NCI-H1417 treated with DMSO at 0.1 percent for 48 hours (cell line): ENCODE data around the gene ABTB2.

ENCODE experiments used
- DNase-seq: peaks from one replicate; lab custom pipeline; 2025; lab: John Stamatoyannopoulos, UW

Gene ABTB2

DNA sequence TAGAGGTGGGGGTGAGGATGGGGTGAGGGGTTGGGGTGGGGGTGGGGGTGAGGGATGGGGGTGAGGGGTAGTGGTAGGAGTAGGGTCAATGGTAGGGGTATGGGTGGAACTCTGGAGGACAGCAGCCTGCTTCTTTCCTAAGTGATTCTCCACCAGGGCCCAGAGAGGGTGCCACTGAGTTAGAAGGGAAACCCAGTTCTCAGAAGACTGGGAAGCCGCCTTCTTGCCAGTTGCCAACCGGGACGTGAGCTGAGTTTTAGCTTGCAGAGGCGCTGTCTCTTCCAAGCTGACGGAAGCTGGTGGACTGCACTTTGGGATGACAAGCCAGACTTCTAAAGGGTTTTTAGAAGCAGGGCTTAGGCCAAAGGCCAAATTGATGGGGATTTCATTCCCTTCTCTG, 148.0 kb downstream of the ABTB2 start:
- no peak for DNase-seq

DNA sequence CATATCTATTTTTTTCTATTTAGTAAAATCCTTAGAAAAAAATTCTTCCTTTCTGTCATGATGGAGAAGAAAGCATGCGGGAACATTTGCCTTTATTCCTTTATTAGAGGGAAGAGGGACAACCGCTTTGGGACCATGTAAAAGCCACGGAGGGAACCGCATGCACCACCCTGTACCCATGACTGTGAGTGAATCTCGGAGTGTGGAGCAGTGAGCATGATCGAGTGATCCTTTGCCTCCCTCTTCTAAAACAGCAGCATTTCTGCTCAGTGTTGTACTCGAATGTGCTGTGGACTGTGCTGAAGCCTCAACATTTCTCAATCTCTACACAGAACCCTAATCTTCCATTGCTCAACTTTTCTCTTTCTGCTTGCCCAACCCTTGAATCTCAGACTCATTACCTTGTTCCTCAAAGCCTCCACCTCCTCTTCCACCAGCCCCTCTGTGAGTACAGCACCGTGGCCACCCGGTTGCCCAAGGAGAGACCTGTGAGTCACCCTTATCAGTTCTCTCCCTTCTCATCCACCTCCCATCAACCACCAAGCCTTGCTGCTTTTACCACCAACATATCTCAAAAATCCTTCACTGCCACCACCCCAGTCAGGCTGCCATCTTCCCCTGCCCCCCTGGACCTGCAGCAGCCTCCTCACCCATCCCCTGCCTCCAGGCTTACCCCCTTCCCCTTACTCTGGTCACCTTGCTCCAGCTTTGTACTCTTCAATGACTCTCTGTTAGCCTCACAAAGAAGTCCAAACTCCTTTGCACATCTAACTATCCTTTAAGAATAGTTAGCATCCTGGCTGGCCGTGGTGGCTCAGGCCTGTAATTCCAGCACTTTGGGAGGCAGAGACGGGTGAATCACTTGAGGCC, 149.3 kb downstream of the ABTB2 start:
- DNase-seq: no peak

DNA sequence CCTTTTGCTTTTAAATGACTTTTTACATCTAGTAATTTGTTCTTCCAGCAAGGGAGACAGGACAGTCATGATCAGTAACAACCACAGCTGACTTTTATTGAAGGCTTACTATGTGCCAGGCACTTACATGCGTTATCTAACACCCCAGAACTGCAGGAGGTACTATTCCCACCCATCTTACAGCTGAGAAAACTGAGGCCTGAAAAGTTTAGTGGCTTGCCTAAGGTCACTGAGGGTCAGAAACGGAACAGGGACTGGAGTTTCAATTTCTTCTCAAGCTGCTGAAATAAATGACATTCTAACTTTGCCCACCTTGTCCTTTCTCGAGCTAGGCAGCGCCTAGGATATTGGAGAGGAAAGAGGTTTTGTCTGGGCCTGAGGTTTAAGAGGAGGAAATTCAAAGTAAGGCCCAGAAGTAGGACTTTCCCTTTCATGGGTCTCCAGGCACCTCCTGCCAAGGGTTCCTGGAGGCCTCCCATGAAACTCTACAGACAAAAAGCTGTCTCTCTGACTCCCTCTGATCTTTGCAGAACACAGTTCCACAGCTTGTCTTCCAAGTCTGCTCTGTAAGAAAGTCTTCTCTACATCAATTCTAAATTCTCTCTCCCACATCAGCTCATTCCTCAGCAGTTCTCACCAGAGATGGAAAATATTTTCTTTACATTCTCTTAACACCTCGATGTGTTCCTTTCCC, 150.2 kb downstream of the ABTB2 start:
- DNase-seq: no peak

DNA sequence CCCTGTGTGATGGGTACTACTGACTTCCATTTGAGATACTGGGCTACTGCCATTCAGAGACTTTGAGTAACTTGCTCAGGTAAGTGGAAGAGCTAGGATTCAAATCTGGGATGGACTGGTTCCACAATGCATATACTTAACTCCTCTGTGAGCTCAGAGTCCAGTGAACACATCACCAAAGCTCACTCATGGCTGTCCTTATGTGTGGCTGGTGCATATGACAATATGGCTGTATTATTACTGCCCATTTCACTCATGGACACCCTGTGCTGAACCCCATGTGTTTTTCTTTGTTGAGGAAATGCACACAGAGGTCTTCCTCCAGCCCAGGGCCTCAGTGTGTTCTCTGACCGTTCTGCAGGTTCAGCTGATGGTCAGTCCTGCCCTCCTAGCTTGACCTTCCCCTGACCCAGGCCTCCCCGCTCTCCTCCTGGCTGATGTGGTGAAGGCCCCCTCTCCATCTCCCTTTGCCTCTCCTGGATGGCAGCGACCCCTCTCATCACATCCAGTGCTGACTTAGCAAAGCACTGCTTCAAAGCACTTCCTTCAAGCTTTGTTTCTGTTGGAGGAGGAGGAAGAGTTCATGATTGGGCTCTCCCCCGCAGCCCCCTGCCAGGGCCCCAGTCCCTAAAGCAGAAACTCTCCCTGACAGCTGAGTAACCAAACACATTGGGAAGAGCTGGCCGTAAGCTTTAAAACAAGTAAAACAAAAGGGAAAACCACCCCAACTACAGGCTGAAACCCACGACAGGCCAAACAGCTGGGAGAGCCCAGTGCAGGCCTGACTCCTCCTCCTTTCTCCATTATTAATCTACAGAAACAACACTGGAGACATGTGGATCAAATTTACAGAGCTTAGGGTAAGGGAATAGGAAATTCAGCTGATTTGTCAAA, 151.2 kb downstream of the ABTB2 start:
- no peak for DNase-seq

DNA sequence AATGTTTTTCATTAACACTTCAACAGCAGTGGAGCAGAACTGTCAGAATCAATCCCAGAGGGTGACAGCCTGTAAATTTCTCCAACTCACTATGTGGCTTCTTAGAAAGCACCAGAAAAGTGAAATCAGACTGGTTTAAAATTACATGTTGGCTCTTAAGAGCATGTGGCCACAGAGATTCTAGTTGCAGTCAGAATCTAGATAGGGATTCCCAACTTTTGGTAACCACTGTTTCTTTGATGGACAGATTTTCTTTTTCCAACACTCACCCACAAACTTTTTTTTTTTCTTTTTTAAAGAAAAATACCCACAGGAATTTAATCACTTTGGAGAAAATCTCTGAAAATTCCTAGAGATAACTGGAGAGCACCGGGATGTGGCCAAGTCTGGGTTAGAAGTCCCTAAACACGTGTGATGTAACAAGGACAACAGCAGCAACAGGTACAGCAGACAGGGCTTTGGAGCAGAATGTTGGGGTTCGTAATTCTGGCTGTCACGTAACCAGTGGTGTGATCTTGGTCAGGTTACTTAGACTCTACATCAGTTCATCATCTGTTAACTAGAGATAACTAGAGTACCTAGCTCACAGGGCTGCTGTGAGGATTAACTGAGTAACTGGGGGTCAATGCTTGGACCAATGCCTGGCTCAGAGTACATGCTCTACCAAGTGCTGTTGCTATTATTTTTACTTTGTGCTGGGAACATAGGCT, 152.3 kb downstream of the ABTB2 start:
- no peak for DNase-seq

DNA sequence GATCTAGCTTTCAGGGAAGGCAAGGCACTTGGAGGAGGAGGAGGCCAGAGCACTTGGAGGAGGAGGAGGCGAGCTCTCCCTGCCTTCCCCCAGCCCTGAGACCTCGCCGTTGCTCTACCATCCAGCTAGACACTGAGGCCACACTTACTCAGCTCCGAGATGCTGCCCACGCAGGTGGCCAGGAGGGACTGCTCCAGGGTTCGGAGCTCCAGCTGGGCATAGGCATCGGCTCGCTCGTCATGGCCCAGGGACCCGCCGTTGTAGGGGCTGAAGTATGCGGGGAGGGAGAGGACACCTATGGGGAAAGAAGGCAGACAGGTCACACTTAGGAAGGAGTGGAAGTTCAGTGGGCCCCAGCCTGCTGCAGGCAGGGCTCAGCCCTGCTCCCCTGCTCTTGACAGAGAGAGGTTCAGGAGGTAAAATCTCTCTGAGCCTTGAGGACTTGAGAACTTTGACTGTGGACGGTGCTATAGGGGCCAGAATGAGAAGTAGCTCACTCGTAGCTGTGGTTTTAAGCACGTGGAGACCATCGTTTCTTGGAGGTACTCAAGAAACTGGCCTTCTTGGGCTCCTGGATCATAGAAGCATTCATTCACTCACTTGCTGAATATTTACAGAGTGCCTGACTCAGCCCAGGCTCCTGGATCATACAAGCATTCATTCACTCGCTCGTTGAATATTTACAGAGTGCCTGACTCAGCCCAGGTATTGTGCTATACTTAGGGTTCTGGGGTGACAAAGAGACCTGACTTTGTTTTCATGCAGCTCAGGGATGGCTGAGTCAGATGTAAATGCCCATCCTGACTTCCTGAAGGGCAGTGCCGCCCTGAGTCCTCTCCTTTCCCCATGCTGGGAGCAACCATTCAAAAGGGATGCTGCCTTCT, 153.2 kb downstream of the ABTB2 start:
- DNase-seq: no peak

DNA sequence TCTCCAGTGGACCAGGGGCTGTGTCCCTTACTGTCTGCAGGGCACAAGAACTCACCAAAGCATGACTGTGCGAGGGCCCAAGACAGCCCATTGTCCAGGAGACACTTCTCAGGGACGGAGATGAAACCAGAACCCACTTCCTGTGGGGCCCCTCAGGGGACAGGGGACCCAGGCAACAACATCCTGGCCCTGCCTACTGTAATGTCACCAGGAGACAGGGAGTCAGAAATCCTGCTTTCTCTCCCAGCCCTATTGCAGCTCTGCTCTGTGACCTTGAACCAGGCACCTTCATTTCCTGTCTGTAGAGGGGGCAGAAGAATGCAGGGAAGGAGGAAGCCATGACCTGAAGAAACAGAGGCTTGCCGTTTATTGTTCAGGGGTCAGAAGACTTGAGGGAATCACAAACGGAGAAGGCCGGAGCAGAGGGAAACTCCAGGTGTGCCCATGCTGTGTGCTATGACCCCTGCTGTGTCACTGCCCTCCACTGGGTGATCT, 154.4 kb downstream of the ABTB2 start:
- no peak for DNase-seq

DNA sequence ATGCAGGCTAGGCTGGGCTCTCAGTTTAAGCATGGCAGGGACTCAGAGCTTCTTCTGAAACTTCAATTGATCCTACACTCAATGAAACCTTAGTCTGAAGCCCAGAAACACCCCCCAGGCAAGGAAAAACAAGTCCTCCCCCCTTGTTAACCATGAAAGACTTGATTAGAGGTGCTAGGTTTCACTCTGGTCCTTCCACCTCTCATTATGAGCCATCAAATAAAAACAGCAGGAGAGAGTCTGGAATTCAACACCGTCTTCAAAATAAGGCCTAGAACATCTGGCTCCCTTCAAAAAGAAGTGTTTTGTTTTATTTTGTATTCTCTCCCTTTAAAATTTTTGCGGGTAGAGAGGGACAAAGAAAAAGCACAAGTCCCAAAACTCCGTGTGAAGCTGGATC, 156.7 kb downstream of the ABTB2 start:
- no peak for DNase-seq

DNA sequence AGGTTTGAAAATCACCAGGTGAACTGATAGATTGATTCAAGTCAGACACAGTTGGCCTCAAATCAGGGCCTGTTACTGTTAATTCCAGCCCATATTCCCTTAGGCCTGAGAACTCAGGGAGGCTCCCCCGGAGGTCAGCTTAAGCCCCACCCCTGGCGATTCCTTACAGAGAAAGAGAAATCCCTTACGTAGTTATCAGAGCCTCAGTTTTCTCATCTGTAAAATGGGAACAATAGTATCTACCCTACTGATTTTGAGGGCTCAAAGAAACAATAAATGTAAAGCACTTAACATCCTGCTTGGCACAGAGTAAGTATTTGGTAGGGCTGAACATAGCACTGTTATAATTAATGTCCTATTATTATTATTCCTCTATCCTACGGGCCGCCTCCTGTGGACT, 158.3 kb downstream of the ABTB2 start:
- no peak for DNase-seq

DNA sequence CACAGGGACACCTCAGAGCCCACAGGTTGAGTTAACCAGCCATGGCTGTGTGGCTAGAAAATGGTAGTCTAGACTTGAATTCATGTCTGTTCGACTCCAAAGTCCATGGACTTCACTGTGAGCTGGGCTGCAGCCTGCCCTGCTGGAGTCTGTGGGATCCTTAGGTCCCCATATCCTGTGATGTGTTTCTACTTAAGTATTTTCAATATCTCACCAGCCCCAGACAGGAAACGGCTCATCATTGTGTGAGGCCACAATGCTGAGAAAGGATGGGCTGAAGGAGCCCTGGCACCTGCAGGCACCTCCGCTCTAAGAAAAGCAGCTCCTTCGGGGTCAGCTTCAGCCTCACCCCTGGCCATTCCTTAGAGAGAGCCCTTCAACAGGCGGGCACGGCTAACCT, 159.3 kb downstream of the ABTB2 start:
- no peak for DNase-seq

DNA sequence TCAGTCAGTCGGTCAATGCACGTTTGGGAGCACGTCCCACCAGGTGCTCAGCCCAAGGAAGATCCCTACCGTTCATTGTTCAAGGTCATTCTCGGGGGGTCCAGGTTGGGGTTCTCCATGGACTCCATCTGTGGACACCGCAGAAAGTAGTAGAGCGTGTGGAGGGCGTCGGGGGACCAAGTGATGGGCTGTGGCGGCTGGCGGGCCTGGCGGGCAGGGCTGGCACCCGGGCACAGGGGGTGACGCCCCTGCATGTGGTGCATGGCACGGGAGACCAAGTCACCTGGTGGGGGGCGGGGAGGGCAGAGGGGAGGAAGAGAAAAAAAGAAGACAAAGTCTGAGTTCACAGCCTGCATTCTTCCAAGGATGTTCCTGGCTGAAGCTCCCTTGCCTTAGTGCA, 160.6 kb downstream of the ABTB2 start:
- DNase-seq: no peak

DNA sequence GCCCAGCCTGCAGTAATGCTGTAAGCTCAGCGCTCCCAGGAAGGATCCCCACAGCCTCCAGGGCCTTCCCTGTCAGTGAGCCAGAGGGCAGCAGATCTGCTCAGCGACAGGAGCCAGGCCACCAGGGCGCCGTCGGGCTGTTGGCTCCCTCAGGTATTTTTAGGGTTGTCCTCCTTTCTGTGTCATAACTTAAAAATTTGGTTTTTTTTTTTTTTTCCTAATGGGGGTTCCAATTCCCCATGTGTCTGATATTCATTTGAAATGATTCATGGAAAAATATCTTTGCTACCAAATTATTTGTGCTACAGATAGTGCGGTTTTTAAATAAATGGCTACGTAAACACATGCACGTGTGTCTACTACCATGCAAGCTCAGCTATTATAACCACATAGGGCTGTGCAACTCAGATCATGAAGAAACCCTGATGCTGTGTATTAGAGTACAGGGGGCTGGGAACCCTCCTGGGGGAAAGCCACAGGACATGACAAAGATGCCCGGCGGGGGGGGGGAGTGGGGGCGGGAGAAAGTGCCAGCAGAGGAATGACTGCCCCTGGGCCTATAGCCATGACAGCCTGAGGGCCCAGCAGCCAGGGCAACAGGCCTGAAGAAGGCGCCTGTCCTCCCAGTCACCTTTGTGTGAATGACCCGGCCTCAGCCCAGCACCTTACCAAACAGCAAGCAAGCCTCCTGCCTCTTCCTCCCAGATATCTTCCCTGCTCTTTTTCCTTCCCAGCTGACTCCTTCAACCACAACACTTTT, 163.1 kb downstream of the ABTB2 start:
- DNase-seq: no peak

DNA sequence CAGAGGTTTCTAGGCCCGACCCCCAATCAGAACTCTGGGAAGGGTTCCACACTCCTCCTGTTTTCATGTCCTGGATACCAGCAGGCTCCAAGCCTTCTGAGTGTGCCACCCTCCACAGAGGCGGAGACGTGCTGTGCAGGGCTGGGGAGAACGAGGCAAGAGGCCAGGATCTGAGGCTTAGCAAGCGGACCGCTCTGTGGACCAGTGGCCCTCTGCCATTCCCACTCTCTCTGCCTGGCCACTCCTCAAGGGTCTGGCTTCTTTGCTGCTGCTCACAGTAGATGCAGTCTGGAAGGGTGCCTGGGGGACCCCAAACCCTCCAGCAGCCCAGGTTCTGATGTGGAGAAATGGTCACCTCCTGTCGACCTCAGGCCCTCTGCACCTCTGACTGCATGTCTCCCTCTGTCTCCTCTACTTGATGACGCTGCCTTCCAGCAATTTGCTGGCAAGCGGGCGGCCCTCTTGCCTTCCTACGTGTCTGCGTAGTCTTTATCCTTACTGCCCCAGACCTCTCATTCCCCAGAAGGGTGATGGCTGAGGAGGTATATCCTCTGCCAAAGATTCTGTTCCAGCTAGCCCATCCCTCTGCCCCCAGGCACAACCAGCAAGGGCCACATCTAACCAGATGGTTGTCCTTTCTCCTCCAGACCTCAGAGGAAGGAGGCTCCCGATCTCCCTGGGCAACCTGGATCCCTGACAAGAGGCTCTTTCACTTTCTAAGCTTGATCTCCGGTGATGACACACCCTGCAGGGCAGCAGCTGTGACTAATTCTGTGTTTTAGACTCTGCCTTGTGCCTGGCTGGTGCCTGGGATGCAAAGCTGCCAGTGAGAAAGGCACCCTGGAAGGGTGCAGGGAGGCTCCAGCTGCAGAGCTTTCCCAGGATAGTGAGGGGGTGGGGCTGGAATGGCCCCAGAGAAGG, 165.1 kb downstream of the ABTB2 start:
- no peak for DNase-seq

DNA sequence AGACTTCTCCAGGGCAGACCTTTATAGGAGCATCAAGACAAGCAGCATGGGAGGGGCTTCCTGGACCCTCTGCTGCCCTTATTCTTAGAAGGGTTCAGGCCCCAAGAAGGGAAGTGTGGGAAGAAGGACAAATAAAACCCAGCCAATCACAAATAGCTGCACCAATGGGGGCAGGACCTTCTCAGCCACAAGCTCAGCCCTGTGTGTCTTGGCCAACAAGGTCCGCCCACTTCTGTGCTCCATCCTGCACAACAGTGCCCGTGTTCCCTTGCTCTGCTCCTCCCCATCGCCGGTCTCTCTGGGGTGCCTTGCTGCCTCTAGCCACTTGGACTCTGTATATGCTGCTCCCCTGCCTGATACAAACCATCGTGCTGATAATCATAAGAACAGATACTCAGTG, 166.2 kb downstream of the ABTB2 start:
- no peak for DNase-seq

DNA sequence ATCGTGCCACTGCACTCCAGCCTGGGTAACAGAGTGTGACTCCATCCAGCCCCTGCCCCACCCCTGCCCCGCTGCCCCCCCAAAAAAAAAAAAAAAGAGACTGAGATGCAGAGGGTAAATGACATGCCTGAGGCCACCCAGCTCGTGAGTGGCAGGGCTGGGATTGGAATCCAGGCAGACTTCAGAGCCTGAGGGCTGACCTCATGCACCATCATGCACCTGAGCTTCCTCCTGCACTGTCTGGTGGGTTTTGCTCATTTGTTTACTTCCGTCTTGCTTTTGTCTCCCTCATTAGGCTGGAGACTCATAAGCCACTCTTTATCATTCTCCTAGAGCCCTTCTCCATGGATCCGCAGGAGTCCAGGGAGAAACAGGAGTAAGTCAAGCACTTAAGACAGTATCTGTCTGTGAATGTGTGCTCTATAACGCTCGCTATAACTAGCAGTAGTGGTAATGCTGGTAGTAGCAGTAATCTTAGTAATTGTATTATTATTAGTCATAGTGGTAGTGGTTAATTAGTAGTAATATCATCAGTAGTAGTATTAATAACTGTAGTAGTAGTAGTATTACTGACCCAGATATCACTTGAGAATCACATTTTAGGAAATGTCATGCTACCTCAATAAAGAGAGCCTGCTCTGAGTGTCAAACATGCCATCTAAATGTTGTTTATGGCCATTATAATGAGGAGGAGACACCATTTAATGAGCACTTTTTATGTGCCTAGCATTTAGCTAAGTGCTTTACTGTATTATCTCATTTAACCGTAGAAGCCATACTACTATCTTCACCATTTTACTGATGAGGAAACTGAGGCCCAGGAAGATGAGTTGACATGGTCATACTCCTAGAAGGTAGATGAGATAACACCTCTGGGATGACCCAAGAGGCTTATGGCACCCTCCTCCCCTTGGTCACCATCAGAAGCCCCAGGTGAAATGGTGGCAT, 167.3 kb downstream of the ABTB2 start:
- no peak for DNase-seq

DNA sequence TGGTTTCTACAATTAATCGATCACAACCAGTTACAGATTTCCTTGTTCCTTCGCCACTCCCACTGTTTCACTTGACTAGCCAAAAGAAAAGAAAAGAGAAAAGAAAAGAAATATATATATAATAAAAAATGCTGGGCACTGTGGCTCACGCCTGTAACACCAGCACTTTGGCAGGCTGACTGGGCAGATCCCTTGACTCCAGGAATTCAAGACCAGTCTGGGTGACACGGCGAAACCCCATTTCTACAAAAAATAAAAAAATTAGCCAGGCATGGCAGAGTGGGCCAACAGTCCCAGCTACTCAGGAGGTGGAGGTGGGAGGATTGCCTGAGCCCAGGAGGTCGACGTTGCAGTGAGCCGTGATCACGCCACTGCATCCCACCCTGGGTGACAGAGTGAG, 168.6 kb downstream of the ABTB2 start:
- DNase-seq: no peak

DNA sequence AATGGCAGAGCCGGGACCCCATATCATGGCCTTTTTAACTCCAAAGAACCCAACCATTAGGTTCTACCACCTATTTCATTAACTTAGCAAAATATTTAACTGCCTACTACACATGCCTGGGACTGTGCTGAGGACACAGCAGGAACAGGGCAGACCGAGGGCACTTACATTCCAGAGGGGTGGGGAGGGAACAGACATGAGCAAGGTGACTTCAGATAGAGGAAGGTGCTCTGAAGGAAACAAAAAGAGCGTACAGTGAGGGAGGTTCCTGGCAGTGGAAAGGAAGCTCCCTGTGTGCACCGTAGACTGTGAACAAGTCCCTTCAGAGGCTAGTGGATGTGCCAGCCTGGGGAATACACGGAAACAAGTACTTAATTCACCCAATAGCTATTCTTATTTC, 169.6 kb downstream of the ABTB2 start:
- DNase-seq: no peak
